ENCODE measurements around the gene GRIA4. TPM values are rescaled to one million over a fixed set of nuclear protein-coding genes. Genes with fewer than 3 reads are reported as not detected.

Gene GRIA4
- total and polyA plus RNA-seq, 12 donors = not detected

DNA sequence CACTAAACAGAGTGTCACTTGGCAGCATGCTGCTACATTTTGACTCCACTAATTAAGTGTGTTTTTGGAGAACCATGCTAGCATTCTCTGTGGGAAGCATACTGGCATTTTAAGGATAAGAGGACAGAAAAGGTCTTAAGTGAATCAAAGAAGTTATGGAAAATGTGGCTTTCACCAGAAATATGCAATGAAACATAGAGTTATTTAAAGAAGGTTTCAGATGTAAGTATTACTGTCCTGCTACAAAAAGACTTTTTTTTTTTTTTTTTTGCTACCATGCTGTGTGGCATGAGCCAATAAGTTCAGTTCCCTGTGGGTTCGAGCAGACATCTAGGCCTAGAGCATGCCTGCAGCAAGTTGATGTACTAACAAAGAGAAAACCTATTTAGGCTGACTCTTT, 224.6 kb downstream of the GRIA4 start:
- Histone ChIP-seq H3K4me1 (no peaks in the 10 kb centered on the region), H3K9me3 (no peaks in the 10 kb centered on the region), H3K4me3 (no peak overlapping the region), H3K27ac (no peak overlapping the region), H3K36me3 (no peaks in the 10 kb centered on the region), H3K27me3 (no peaks in the 10 kb centered on the region)
- DNase-seq = no peak
- intact Hi-C loops (cut with DNase I) = no loop called here
- TF ChIP-seq CTCF (IDR thresholded peaks at IDR 0.05) = no peak
- WGBS, 2 donors = 71 to 73% methylated on average over 1 of the region's 1 CpG
- ATAC-seq = no peak

DNA sequence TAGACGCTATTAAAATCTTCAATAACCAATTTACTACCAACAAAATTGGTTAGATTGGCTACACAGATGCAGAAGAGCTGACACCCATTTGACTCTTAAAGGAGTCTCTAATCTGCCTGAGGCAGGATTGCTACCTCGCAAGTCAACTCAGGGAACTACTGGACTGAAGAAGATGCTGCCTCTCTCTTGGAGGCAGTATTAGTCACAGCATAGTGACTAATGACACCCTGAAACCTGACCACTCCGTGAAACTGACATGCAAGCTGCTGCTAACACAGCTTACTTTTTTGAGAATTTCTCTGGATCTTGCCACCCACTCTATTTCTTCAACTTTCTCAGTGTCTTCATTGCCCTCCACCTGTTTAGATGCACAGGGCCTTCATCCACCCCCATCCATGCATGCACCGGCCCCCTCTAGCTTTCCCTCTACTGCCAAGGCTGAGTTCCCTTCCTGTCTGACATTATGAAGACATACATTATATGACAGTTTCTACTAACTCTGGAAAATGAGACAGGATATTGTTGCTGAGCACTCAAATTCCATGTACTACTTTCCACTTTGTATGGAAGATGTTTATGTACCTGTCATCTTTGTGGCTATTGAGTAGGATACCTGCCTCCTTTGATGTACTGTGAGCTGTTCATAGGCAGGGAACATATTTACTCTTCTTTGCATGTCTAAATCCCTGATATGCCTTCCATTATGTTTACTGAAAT, 229.0 kb downstream of the GRIA4 start:
- no peak overlapping the region for H3K27ac ChIP-seq
- H3K4me3 ChIP-seq = no peak overlapping the region
- 78 to 84% methylated on average over 4 of the region's 4 CpGs for WGBS, 2 donors
- no peak for DNase-seq
- H3K36me3 ChIP-seq = no peaks in the 10 kb centered on the region
- TF ChIP-seq CTCF (IDR thresholded peaks at IDR 0.05) = no peak
- no peak for ATAC-seq
- no peaks in the 10 kb centered on the region for H3K4me1 ChIP-seq
- no peaks in the 10 kb centered on the region for H3K27me3 ChIP-seq
- intact Hi-C loops (cut with DNase I) = no loop called here
- no peaks in the 10 kb centered on the region for H3K9me3 ChIP-seq

DNA sequence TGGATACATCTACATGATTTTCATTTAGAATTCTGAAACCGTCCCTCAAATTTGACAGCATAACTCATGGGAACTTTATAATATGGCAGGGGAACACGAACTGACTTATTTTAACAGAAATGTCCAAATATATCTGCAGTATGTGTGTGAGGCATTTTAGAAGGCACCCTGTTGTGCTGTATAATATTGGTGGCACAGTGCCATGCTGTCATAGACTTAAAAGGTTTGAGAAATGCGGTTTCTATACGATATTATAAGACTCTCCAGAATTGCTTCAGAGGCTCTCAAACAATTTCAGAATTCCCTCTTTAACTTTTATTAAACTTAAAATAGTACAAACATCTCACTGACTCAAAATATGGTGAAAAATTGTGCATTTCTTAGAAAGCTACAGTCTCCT, 230.5 kb downstream of the GRIA4 start:
- no peaks in the 10 kb centered on the region for H3K4me1 ChIP-seq
- H3K9me3 ChIP-seq = peaks cover 0 to 3% (median 0%) of the 10 kb centered on the region in 11 donors
- no peak for ATAC-seq
- no peaks in the 10 kb centered on the region for H3K36me3 ChIP-seq
- H3K27me3 ChIP-seq = no peaks in the 10 kb centered on the region
- DNase-seq = no peak
- no peak for TF ChIP-seq CTCF (IDR thresholded peaks at IDR 0.05)
- WGBS, 2 donors = 81 to 86% methylated on average over 4 of the region's 4 CpGs
- no peak overlapping the region for H3K27ac ChIP-seq
- no peak overlapping the region for H3K4me3 ChIP-seq
- intact Hi-C loops (cut with DNase I) = no loop called here

DNA sequence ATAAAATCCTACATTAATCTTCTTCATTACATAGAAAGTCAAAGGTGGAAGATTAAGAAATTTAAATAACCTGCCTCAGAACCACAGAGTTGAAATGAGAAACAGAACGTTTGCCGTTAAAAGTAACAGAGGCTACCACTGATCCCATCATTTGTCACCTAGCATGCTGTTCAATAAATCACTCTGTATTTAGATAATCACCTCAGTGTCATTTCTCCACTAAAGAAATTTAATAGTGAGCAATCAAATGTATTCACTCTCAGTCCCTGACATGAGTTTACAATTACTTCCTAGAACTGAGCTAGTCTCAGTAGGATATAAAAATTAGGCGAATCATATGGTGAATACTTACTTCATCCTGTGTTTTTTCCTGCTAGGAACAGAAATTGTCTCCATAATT, 242.5 kb downstream of the GRIA4 start:
- no peak overlapping the region for H3K27ac ChIP-seq
- no peak for ATAC-seq
- TF ChIP-seq CTCF (IDR thresholded peaks at IDR 0.05) = no peak
- no peaks in the 10 kb centered on the region for H3K9me3 ChIP-seq
- no peaks in the 10 kb centered on the region for H3K27me3 ChIP-seq
- DNase-seq = no peak
- WGBS, 2 donors = 71 to 74% methylated on average over 3 of the region's 3 CpGs
- no peak overlapping the region for H3K4me3 ChIP-seq
- intact Hi-C loops (cut with DNase I) = no loop called here
- no peaks in the 10 kb centered on the region for H3K4me1 ChIP-seq
- no peaks in the 10 kb centered on the region for H3K36me3 ChIP-seq
